CD4-positive, alpha-beta T cell (primary cell): ENCODE results near the gene ATP6V0A4. TPM values are rescaled to one million over a fixed set of nuclear protein-coding genes. Genes with fewer than 3 reads are reported as not detected.
"Not testable (repeated sequence)": the region's sequence is repeated elsewhere in the genome, so short reads cannot be mapped to it uniquely, and the experiment has no call there.

ENCODE experiments used
- ATAC-seq: fragments of 200-7000 bp; cut with Tn5 transposase; one replicate; pipeline ENCODE4 v1.10.0; 2022; ENCODE audit warnings: mild to moderate bottlenecking; ENCODE audit not compliant: poor library complexity
- CTCF ChIA-PET: fragments of 350-600 bp; sonication (Branson Sonifier 250); formaldehyde crosslinking; loops from one replicate; lab custom pipeline; 2021; ENCODE audit warnings: antibody characterized with exemption, inconsistent platforms; lab: Charles Lee
- POLR2A ChIA-PET: fragments of 350-600 bp; sonication (Branson Sonifier 250); formaldehyde crosslinking; loops from one replicate; lab custom pipeline; 2021; ENCODE audit warnings: antibody characterized with exemption, inconsistent platforms; lab: Charles Lee
- DNase-seq, 14 experiments: peaks; one replicate each; pipeline ENCODE4 v3.0.0-alpha.2; 2013 to 2020; ENCODE audit warnings: mixed read lengths in 2 of 14
- H3K27ac ChIP-seq, 2 donors: one replicate each; pipeline versions ENCODE4 v1.5.1 to v1.7.0; 2013; ENCODE audit warnings: low read length in 2 of 2, low read depth in 1 of 2, mild to moderate bottlenecking in 1 of 2
- H3K27me3 ChIP-seq, 2 experiments: 1 replicate in 1 of 2; 2 replicates in 1 of 2; pipeline versions ENCODE4 v1.6.1 to v1.7.0; 2013; ENCODE audit warnings: low read length in 2 of 2, control low read depth in 1 of 2, mild to moderate bottlenecking in 1 of 2, moderate library complexity in 1 of 2; ENCODE audit not compliant: insufficient read depth in 2 of 2, control insufficient read depth in 1 of 2
- H3K36me3 ChIP-seq: one replicate; pipeline ENCODE4 v1.6.1; 2013; ENCODE audit warnings: low read length, control low read depth; ENCODE audit not compliant: insufficient read depth
- H3K4me1 ChIP-seq: one replicate; pipeline ENCODE4 v1.6.1; 2013; ENCODE audit warnings: low read length, control low read depth; ENCODE audit not compliant: insufficient read depth
- H3K4me3 ChIP-seq: one replicate; pipeline ENCODE4 v1.5.1; 2013; ENCODE audit warnings: mild to moderate bottlenecking, low read length, moderate library complexity
- H3K9me3 ChIP-seq, 2 experiments: 1 replicate in 1 of 2; 2 replicates in 1 of 2; pipeline versions ENCODE4 v1.6.1 to v1.7.0; 2013; ENCODE audit warnings: low read length in 2 of 2, mild to moderate bottlenecking in 2 of 2, control low read depth in 1 of 2, moderate library complexity in 1 of 2; ENCODE audit not compliant: control insufficient read depth in 1 of 2, insufficient read depth in 1 of 2
- H3K27ac Mint-ChIP-seq: one replicate; pipeline ENCODE4 v1.8.0; 2020; ENCODE audit warnings: mixed read lengths
- H3K27me3 Mint-ChIP-seq: one replicate; pipeline ENCODE4 v1.8.0; 2021; ENCODE audit warnings: mixed read lengths
- H3K36me3 Mint-ChIP-seq: one replicate; pipeline ENCODE4 v1.8.0; 2021; ENCODE audit warnings: low read depth, mixed read lengths
- H3K4me1 Mint-ChIP-seq: one replicate; pipeline ENCODE4 v1.8.0; 2021; ENCODE audit warnings: low read depth, mixed read lengths
- H3K4me3 Mint-ChIP-seq: one replicate; pipeline ENCODE4 v1.8.0; 2020; ENCODE audit warnings: mild to moderate bottlenecking, mixed read lengths
- H3K9me3 Mint-ChIP-seq: one replicate; pipeline ENCODE4 v1.8.0; 2020; ENCODE audit warnings: mixed read lengths
- intact Hi-C, 2 experiments: fragments of 100-400 bp; cut with DNase I in 1 of 2; cut with micrococcal nuclease in 1 of 2; formaldehyde crosslinking; loops; one replicate each; pipeline versions ENCODE4 v1.15.1 to v1.9.0; 2023 to 2025; cut with DNase I, micrococcal nuclease
- total RNA-seq, 174 experiments: library from RNA in 2 of 174; stranded (reverse) in 2 of 174; gene quantifications; one replicate each; pipeline ENCODE4 v1.2.3 and lab custom pipeline; 2021 to 2026
- TF ChIP-seq, protein P1 (sequence below): fragments of 200-600 bp; IDR thresholded peaks from one replicate; pipeline ENCODE4 v1.8.0; 2022; ENCODE audit warnings: antibody characterized with exemption, mild to moderate bottlenecking

The ATP6V0A4 gene
- total RNA-seq, 2 experiments from 2014 or later: not detected

GRCh38 chr7:138813945-138814344 lies 15.9 kb upstream of the ATP6V0A4 start:
- ChIA-PET POLR2A (no interaction called here), CTCF (no interaction called here)
- no peak overlapping the region for H3K4me3 ChIP-seq
- Mint-ChIP-seq H3K27ac (no peak overlapping the region), H3K4me1 (no peaks in the 10 kb centered on the region), H3K9me3 (no peaks in the 10 kb centered on the region), H3K36me3 (no peaks in the 10 kb centered on the region), H3K4me3 (no peak overlapping the region), H3K27me3 (no peaks in the 10 kb centered on the region)
- no peaks in the 10 kb centered on the region for H3K36me3 ChIP-seq
- H3K27ac ChIP-seq: no peak overlapping the region
- no peaks in the 10 kb centered on the region for H3K4me1 ChIP-seq
- no peaks in the 10 kb centered on the region for H3K9me3 ChIP-seq
- ATAC-seq: no peak
- H3K27me3 ChIP-seq: no peaks in the 10 kb centered on the region
- TF ChIP-seq, protein P1, sequence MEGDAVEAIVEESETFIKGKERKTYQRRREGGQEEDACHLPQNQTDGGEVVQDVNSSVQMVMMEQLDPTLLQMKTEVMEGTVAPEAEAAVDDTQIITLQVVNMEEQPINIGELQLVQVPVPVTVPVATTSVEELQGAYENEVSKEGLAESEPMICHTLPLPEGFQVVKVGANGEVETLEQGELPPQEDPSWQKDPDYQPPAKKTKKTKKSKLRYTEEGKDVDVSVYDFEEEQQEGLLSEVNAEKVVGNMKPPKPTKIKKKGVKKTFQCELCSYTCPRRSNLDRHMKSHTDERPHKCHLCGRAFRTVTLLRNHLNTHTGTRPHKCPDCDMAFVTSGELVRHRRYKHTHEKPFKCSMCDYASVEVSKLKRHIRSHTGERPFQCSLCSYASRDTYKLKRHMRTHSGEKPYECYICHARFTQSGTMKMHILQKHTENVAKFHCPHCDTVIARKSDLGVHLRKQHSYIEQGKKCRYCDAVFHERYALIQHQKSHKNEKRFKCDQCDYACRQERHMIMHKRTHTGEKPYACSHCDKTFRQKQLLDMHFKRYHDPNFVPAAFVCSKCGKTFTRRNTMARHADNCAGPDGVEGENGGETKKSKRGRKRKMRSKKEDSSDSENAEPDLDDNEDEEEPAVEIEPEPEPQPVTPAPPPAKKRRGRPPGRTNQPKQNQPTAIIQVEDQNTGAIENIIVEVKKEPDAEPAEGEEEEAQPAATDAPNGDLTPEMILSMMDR: no peak
- DNase-seq: no peak
- intact Hi-C loops: no loop called here

DNA sequence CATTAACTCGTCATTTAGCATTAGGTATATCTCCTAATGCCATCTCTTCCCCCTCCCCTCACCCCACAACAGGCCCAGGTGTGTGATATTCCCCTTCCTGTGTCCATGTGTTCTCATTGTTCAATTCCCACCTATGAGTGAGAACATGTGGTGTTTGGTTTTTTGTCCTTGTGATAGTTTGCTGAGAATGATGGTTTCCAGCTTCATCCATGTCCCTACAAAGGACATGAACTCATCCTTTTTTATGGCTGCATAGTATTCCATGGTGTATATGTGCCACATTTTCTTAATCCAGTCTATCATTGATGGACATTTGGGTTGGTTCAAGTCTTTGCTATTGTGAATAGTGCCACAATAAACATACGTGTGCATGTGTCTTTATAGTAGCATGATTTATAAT lies 13.3 kb upstream of the ATP6V0A4 start:
- H3K9me3 ChIP-seq, H3K36me3 ChIP-seq, H3K27me3 ChIP-seq, CTCF ChIA-PET, H3K4me3 Mint-ChIP-seq, ATAC-seq, H3K27ac Mint-ChIP-seq, POLR2A ChIA-PET, H3K9me3 Mint-ChIP-seq, H3K27ac ChIP-seq, H3K4me1 Mint-ChIP-seq, H3K27me3 Mint-ChIP-seq, H3K4me1 ChIP-seq, H3K4me3 ChIP-seq, intact Hi-C loops, DNase-seq, H3K36me3 Mint-ChIP-seq: not testable (repeated sequence)

- intact Hi-C loops: no loop called here
- CTCF ChIA-PET: no interaction called here
- H3K27ac Mint-ChIP-seq: no peak overlapping the region
Observed at GRCh38 chr7:138809346-138809745, 11.3 kb upstream of the ATP6V0A4 start.

GRCh38 chr7:138804618-138805017 lies 6.6 kb upstream of the ATP6V0A4 start:
- CTCF ChIA-PET: no interaction called here

More at GRCh38 chr7:138809346-138809745, 11.3 kb upstream of the ATP6V0A4 start:
- no peak overlapping the region for H3K4me3 Mint-ChIP-seq
- H3K36me3 ChIP-seq: no peaks in the 10 kb centered on the region
- H3K9me3 Mint-ChIP-seq: peaks cover 2% of the 10 kb centered on the region
- H3K9me3 ChIP-seq: peaks cover 0 to 8% of the 10 kb centered on the region in 2 experiments
- H3K4me1 Mint-ChIP-seq: no peaks in the 10 kb centered on the region
- H3K27me3 ChIP-seq: no peaks in the 10 kb centered on the region
- H3K4me1 ChIP-seq: no peaks in the 10 kb centered on the region
- TF ChIP-seq, protein P1: no peak
- no peak for DNase-seq
- no peaks in the 10 kb centered on the region for H3K36me3 Mint-ChIP-seq
- H3K27me3 Mint-ChIP-seq: no peaks in the 10 kb centered on the region
- POLR2A ChIA-PET: no interaction called here
- ATAC-seq: no peak
- H3K27ac ChIP-seq: no peak overlapping the region
- H3K4me3 ChIP-seq: no peak overlapping the region

More at GRCh38 chr7:138804618-138805017, 6.6 kb upstream of the ATP6V0A4 start:
- peaks cover 2% of the 10 kb centered on the region for H3K9me3 Mint-ChIP-seq
- DNase-seq (no peak), ATAC-seq (no peak)
- H3K27ac Mint-ChIP-seq: no peak overlapping the region
- POLR2A ChIA-PET: no interaction called here
- TF ChIP-seq, protein P1: no peak
- intact Hi-C loops: no loop called here
- H3K9me3 ChIP-seq: peaks cover 0 to 8% of the 10 kb centered on the region in 2 experiments
- no peaks in the 10 kb centered on the region for H3K27me3 ChIP-seq
- H3K4me1 Mint-ChIP-seq: no peaks in the 10 kb centered on the region
- no peak overlapping the region for H3K27ac ChIP-seq
- H3K4me3 Mint-ChIP-seq: no peak overlapping the region
- no peaks in the 10 kb centered on the region for H3K36me3 Mint-ChIP-seq
- no peaks in the 10 kb centered on the region for H3K36me3 ChIP-seq
- no peak overlapping the region for H3K4me3 ChIP-seq
- H3K27me3 Mint-ChIP-seq: no peaks in the 10 kb centered on the region
- no peaks in the 10 kb centered on the region for H3K4me1 ChIP-seq
